ENCODE measurements around the gene CCL1.
"Not testable (repeated sequence)": the region's sequence is repeated elsewhere in the genome, so short reads cannot be mapped to it uniquely, and the experiment has no call there.

- TF ChIP-seq RAD21 (IDR thresholded peaks at IDR 0.05; ENCODE audit: low read length); CTCF (conservative IDR thresholded peaks at IDR 0.05; ENCODE audit: low read depth, low read length); BHLHE40 (IDR thresholded peaks at IDR 0.05; ENCODE audit: low read depth, low read length); FOS (IDR thresholded peaks at IDR 0.05; ENCODE audit: low read depth, low read length); CHD1 (IDR thresholded peaks at IDR 0.05; ENCODE audit: low read depth, low read length); MAFK (IDR thresholded peaks at IDR 0.05; ENCODE audit: low read depth, low read length); POLR2A (IDR thresholded peaks at IDR 0.05; ENCODE audit: low read depth, low read length); CEBPB (IDR thresholded peaks at IDR 0.05; ENCODE audit: low read depth, low read length); SMC3 (IDR thresholded peaks at IDR 0.05; ENCODE audit: low read depth, low read length): not testable (repeated sequence)
Observed at GRCh38 chr17:34327580-34327979, 35.5 kb downstream of the CCL1 start.

Measured in IMR-90 (cell line).